HepG2 (cell line): Measurements from ENCODE around the gene SERPINA6. TPM values are rescaled to one million over a fixed set of nuclear protein-coding genes. Genes with fewer than 3 reads are reported as not detected.

Experiments used
- ARID2 ChIP-seq: sonication (generic); formaldehyde crosslinking; IDR thresholded peaks from 2 replicates; pipeline ENCODE4 v1.8.1; 2022; ENCODE audit warnings: mild to moderate bottlenecking, missing genetic modification reagents, borderline replicate concordance
- ATF1 ChIP-seq: IDR thresholded peaks from 2 replicates; pipeline ENCODE4 v1.6.1; 2016; ENCODE audit warnings: mild to moderate bottlenecking, control low read depth
- ATF3 ChIP-seq: sonication (generic); formaldehyde crosslinking; IDR thresholded peaks from 2 replicates; pipeline ENCODE4 v1.4.0; 2020; ENCODE audit warnings: missing genetic modification reagents
- CEBPG ChIP-seq: IDR thresholded peaks from 2 replicates; pipeline ENCODE4 v1.6.1; 2016
- DPF2 ChIP-seq: sonication (generic); formaldehyde crosslinking; IDR thresholded peaks from 2 replicates; pipeline ENCODE4 v1.4.0; 2020; ENCODE audit warnings: mild to moderate bottlenecking, low read depth, missing genetic modification reagents, borderline replicate concordance
- FOXO1 ChIP-seq: sonication (generic); formaldehyde crosslinking; IDR thresholded peaks from 2 replicates; pipeline ENCODE4 v1.4.0; 2020; ENCODE audit warnings: missing genetic modification reagents
- GATA4 ChIP-seq: sonication (generic); IDR thresholded peaks from 2 replicates; pipeline ENCODE4 v1.6.1; 2016; ENCODE audit warnings: antibody characterized with exemption, low read depth, borderline replicate concordance
- HNF4A ChIP-seq: sonication (generic); formaldehyde crosslinking; IDR thresholded peaks from 2 replicates; pipeline ENCODE4 v1.4.0; 2020; ENCODE audit warnings: missing genetic modification reagents
- JUND ChIP-seq: sonication (generic); formaldehyde crosslinking; IDR thresholded peaks from 2 replicates; pipeline ENCODE4 v1.8.0; 2022; ENCODE audit warnings: mild to moderate bottlenecking, missing genetic modification reagents
- KDM3A ChIP-seq: IDR thresholded peaks from 2 replicates; pipeline ENCODE4 v1.6.1; 2018; ENCODE audit warnings: low read depth, missing compliant biosample characterization
- MAF1 ChIP-seq: sonication (generic); formaldehyde crosslinking; IDR thresholded peaks from 2 replicates; pipeline ENCODE4 v1.5.0; 2020; ENCODE audit warnings: missing genetic modification reagents, borderline replicate concordance
- NFYC ChIP-seq: IDR thresholded peaks from 2 replicates; pipeline ENCODE4 v1.6.1; 2016; ENCODE audit warnings: missing genetic modification reagents, missing compliant biosample characterization
- SALL2 ChIP-seq: sonication (generic); formaldehyde crosslinking; IDR thresholded peaks from 2 replicates; pipeline ENCODE4 v1.8.1; 2023; ENCODE audit warnings: mild to moderate bottlenecking, missing genetic modification reagents, inconsistent platforms
- SMARCE1 ChIP-seq: fragments of 450-650 bp; IDR thresholded peaks from 2 replicates; pipeline ENCODE4 v1.6.1; 2017; ENCODE audit warnings: borderline replicate concordance
- SMC3 ChIP-seq: IDR thresholded peaks from 2 replicates; pipeline ENCODE4 v1.6.1; 2011; ENCODE audit warnings: low read length, improper control_type of control experiment
- THAP11 ChIP-seq: IDR thresholded peaks from 2 replicates; pipeline ENCODE4 v1.6.1; 2016; ENCODE audit warnings: missing biosample characterization, missing genetic modification reagents
- ZKSCAN1 ChIP-seq: fragments of 150-350 bp; IDR thresholded peaks from 2 replicates; pipeline ENCODE4 v1.6.1; 2014; ENCODE audit warnings: low read length
- ZNF205 ChIP-seq: IDR thresholded peaks from 2 replicates; pipeline ENCODE4 v1.6.1; 2018; ENCODE audit warnings: missing biosample characterization, missing genetic modification reagents
- ZNF235 ChIP-seq: sonication (generic); formaldehyde crosslinking; IDR thresholded peaks from 2 replicates; pipeline ENCODE4 v1.8.1; 2023; ENCODE audit warnings: mild to moderate bottlenecking, missing genetic modification reagents, borderline replicate concordance
- ZNF772 ChIP-seq: sonication (generic); formaldehyde crosslinking; IDR thresholded peaks from 2 replicates; pipeline ENCODE4 v1.5.0; 2020; ENCODE audit warnings: mild to moderate bottlenecking, missing genetic modification reagents
- ZNF777 ChIP-seq: sonication (generic); formaldehyde crosslinking; IDR thresholded peaks from 2 replicates; pipeline ENCODE4 v1.4.0; 2020; ENCODE audit warnings: missing genetic modification reagents
- polyA plus RNA-seq, 8 experiments: library from polyadenylated mRNA; depleted of rRNA in 3 of 8; stranded (reverse) in 7 of 8; unstranded in 1 of 8; fragments of >200 nt; fragmentation: Illumina TruSeq in 4 of 8; extraction: Trizol in 4 of 8; gene quantifications; 2 replicates each; pipeline versions ENCODE4 v1.2.1 to v1.2.3, GENCODE V29; 2011 to 2016; ENCODE audit warnings: low read depth in 4 of 8, missing spikeins in 1 of 8, mixed read lengths in 1 of 8; ENCODE audit not compliant: insufficient read depth in 1 of 8
- total RNA-seq, 5 experiments: library from RNA; depleted of rRNA; stranded (reverse); fragments of >200 nt; fragmentation: Illumina TruSeq; extraction: Trizol; gene quantifications; 2 replicates each; pipeline ENCODE4 v1.2.3, GENCODE V29; 2016; ENCODE audit warnings: low read depth in 1 of 5
- TF ChIP-seq, protein P1 (sequence below): sonication (generic); formaldehyde crosslinking; IDR thresholded peaks from 2 replicates; pipeline ENCODE4 v1.4.0; 2020; ENCODE audit warnings: missing genetic modification reagents, borderline replicate concordance
- TF ChIP-seq, protein P2 (sequence below): sonication (generic); formaldehyde crosslinking; IDR thresholded peaks from 2 replicates; pipeline ENCODE4 v1.5.0; 2020; ENCODE audit warnings: mild to moderate bottlenecking, missing genetic modification reagents
- TF ChIP-seq, protein P3 (sequence below): sonication (generic); formaldehyde crosslinking; IDR thresholded peaks from 2 replicates; pipeline ENCODE4 v1.4.0; 2020; ENCODE audit warnings: missing genetic modification reagents; ENCODE audit errors: not compliant biosample characterization

The SERPINA6 gene
- total and polyA plus RNA-seq, 2 of the 13 experiments (the other 11 are each of a cell fraction or from before 2014, with no cell fraction given): 260 to 333 TPM

- TF ChIP-seq ATF1 (CRISPR knock-in tag): peak; percentile 64
- peak; percentile 48; the same call in 1 of the 2 replicates for TF ChIP-seq ZNF205 (CRISPR knock-in tag)
- no peak for TF ChIP-seq ARID2
- TF ChIP-seq ZNF777 (CRISPR knock-in tag): no peak
- TF ChIP-seq KDM3A (CRISPR knock-in tag): peak; percentile 72; the same call in 1 of the 2 replicates
- TF ChIP-seq SMC3: no peak
- peak; percentile 10; the same call in 1 of the 2 replicates for TF ChIP-seq ATF3
- TF ChIP-seq, protein P1, sequence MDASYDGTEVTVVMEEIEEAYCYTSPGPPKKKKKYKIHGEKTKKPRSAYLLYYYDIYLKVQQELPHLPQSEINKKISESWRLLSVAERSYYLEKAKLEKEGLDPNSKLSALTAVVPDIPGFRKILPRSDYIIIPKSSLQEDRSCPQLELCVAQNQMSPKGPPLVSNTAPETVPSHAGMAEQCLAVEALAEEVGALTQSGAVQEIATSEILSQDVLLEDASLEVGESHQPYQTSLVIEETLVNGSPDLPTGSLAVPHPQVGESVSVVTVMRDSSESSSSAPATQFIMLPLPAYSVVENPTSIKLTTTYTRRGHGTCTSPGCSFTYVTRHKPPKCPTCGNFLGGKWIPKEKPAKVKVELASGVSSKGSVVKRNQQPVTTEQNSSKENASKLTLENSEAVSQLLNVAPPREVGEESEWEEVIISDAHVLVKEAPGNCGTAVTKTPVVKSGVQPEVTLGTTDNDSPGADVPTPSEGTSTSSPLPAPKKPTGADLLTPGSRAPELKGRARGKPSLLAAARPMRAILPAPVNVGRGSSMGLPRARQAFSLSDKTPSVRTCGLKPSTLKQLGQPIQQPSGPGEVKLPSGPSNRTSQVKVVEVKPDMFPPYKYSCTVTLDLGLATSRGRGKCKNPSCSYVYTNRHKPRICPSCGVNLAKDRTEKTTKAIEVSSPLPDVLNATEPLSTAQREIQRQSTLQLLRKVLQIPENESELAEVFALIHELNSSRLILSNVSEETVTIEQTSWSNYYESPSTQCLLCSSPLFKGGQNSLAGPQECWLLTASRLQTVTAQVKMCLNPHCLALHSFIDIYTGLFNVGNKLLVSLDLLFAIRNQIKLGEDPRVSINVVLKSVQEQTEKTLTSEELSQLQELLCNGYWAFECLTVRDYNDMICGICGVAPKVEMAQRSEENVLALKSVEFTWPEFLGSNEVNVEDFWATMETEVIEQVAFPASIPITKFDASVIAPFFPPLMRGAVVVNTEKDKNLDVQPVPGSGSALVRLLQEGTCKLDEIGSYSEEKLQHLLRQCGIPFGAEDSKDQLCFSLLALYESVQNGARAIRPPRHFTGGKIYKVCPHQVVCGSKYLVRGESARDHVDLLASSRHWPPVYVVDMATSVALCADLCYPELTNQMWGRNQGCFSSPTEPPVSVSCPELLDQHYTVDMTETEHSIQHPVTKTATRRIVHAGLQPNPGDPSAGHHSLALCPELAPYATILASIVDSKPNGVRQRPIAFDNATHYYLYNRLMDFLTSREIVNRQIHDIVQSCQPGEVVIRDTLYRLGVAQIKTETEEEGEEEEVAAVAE: peak; percentile 44; the same call in 1 of the 2 replicates
- peak; percentile 63; the same call in 1 of the 2 replicates for TF ChIP-seq GATA4
- peak; percentile 51; the same call in 1 of the 2 replicates for TF ChIP-seq THAP11 (CRISPR knock-in tag)
- TF ChIP-seq FOXO1 (CRISPR knock-in tag): peak; percentile 84; the same call in 1 of the 2 replicates
- TF ChIP-seq NFYC: no peak
- TF ChIP-seq JUND (CRISPR knock-in tag): no peak
- TF ChIP-seq, protein P2, sequence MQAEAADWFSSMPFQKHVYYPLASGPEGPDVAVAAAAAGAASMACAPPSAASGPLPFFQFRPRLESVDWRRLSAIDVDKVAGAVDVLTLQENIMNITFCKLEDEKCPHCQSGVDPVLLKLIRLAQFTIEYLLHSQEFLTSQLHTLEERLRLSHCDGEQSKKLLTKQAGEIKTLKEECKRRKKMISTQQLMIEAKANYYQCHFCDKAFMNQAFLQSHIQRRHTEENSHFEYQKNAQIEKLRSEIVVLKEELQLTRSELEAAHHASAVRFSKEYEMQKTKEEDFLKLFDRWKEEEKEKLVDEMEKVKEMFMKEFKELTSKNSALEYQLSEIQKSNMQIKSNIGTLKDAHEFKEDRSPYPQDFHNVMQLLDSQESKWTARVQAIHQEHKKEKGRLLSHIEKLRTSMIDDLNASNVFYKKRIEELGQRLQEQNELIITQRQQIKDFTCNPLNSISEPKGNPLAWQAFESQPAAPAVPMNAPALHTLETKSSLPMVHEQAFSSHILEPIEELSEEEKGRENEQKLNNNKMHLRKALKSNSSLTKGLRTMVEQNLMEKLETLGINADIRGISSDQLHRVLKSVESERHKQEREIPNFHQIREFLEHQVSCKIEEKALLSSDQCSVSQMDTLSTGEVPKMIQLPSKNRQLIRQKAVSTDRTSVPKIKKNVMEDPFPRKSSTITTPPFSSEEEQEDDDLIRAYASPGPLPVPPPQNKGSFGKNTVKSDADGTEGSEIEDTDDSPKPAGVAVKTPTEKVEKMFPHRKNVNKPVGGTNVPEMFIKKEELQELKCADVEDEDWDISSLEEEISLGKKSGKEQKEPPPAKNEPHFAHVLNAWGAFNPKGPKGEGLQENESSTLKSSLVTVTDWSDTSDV (CRISPR knock-in tag): no peak
- no peak for TF ChIP-seq SMARCE1
- TF ChIP-seq HNF4A: peak; percentile 92
- TF ChIP-seq, protein P3, sequence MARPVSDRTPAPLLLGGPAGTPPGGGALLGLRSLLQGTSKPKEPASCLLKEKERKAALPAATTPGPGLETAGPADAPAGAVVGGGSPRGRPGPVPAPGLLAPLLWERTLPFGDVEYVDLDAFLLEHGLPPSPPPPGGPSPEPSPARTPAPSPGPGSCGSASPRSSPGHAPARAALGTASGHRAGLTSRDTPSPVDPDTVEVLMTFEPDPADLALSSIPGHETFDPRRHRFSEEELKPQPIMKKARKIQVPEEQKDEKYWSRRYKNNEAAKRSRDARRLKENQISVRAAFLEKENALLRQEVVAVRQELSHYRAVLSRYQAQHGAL (CRISPR knock-in tag): no peak
- peak; percentile 74; the same call in 1 of the 2 replicates for TF ChIP-seq DPF2 (CRISPR knock-in tag)
- no peak for TF ChIP-seq ZNF235 (CRISPR knock-in tag)
- TF ChIP-seq SALL2: no peak
- no peak for TF ChIP-seq ZKSCAN1
- TF ChIP-seq CEBPG (CRISPR knock-in tag): peak; percentile 80
- no peak for TF ChIP-seq MAF1 (CRISPR knock-in tag)
- no peak for TF ChIP-seq ZNF772 (CRISPR knock-in tag)
These were observed 17.4 kb upstream of the SERPINA6 start (continued) for GRCh38 chr14:94340533-94340932.
